ENCODE data around the gene PSMD5. TPM values are rescaled to one million over a fixed set of nuclear protein-coding genes. Genes with fewer than 3 reads are reported as not detected.
A peak's percentile ranks its signal among the peaks of the same experiment; 100 is the strongest.

The PSMD5 gene
- total and polyA plus RNA-seq, 9 of the 15 experiments (the other 6 are each of a cell fraction or from before 2014, with no cell fraction given), result 46.4 to 148 (median 76.3) TPM

DNA sequence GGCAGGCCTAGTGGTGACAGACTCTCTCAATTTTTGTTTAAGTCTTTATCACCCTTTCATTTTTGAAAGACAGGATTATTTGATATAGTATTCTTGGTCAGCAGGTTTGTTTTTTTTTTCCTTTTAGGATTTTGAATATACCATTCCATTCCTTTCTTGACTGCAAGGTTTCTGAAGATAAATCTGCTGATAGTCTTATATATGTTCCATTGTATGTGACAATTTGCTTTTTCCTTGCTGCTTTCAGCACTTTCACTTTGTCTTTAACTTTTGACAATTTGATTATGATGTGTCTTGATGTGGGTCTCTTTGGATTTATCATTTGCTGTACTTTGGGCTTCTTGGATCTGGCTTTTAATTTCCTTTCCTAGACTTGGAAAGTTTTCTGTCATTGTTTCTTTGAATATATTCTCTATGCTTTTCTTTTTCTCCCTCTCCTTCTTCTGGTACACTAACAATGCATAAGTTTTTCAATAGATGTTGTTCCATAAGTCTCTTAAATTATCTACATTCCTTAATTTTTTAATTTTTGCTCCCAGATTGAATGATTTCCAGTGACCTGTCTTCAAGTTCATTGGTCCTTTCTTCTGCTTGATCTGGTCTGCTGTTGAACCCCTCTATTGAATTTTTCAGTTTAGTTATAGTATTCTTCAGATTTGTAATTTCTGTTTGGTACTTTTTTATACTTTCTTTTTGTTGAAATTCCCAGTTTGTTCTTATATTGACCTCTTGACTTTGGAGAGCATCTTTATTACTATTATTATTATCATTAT, 34.9 kb downstream of the PSMD5 start (continued):
- TF ChIP-seq ZBTB40 (IDR thresholded peaks at IDR 0.05), result no peak
- TF ChIP-seq ZBTB40 (CRISPR knock-in tag; IDR thresholded peaks at IDR 0.05), result no peak
- TF ChIP-seq ADNP (tag; IDR thresholded peaks at IDR 0.05), result no peak
- TF ChIP-seq, protein P1, sequence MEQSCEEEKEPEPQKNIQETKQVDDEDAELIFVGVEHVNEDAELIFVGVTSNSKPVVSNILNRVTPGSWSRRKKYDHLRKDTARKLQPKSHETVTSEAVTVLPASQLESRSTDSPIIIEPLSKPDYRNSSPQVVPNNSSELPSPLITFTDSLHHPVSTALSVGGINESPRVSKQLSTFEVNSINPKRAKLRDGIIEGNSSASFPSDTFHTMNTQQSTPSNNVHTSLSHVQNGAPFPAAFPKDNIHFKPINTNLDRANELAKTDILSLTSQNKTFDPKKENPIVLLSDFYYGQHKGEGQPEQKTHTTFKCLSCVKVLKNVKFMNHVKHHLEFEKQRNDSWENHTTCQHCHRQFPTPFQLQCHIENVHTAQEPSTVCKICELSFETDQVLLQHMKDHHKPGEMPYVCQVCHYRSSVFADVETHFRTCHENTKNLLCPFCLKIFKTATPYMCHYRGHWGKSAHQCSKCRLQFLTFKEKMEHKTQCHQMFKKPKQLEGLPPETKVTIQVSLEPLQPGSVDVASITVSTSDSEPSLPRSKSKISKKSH (CRISPR knock-in tag; IDR thresholded peaks at IDR 0.05), result peak; percentile 94
- TF ChIP-seq, protein P2, sequence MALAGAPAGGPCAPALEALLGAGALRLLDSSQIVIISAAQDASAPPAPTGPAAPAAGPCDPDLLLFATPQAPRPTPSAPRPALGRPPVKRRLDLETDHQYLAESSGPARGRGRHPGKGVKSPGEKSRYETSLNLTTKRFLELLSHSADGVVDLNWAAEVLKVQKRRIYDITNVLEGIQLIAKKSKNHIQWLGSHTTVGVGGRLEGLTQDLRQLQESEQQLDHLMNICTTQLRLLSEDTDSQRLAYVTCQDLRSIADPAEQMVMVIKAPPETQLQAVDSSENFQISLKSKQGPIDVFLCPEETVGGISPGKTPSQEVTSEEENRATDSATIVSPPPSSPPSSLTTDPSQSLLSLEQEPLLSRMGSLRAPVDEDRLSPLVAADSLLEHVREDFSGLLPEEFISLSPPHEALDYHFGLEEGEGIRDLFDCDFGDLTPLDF (CRISPR knock-in tag; IDR thresholded peaks at IDR 0.05), result peak; percentile 33; the same call in 1 of the 2 replicates
- TF ChIP-seq IRF2 (CRISPR knock-in tag; IDR thresholded peaks at IDR 0.05), result no peak
- TF ChIP-seq EZH2 (IDR thresholded peaks at IDR 0.05; ENCODE audit: borderline replicate concordance, low read depth, low read length), result no peak
- TF ChIP-seq CSDE1 (IDR thresholded peaks at IDR 0.05), result 0 out of 4 replicates have a peak, but pooled peaks of 1 of the 2 experiments have one; percentile 7
- TF ChIP-seq AFF1 (IDR thresholded peaks at IDR 0.05; ENCODE audit: low read depth in 1 of 2, partially characterized antibody in 2 of 2), result no peak
- TF ChIP-seq KAT8 (IDR thresholded peaks at IDR 0.05; ENCODE audit: low read depth), result no peak
- no peak for TF ChIP-seq RUNX1 (IDR thresholded peaks at IDR 0.05; ENCODE audit: low read depth)
